Heart left ventricle (tissue), 16 donors: ENCODE results near the gene TMUB2. TPM values are rescaled to one million over a fixed set of nuclear protein-coding genes. Genes with fewer than 3 reads are reported as not detected.

Experiments
- ATAC-seq, 4 donors: fragments of 200-7000 bp; cut with Tn5 transposase; one replicate each; pipeline ENCODE4 v1.9.1; 2020 to 2022; ENCODE audit warnings: moderate library complexity in 4 of 4, mild to moderate bottlenecking in 3 of 4, moderate number of reproducible peaks in 1 of 4
- DNase-seq, 5 donors: peaks; one replicate each; pipeline ENCODE4 v3.0.0-alpha.2; 2020
- H3K27ac ChIP-seq, 12 donors: fragments of 200-600 bp; sonication (generic) in 4 of 12; one replicate each; pipeline versions ENCODE4 v1.5.0 to v1.8.0; 2016 to 2022; ENCODE audit warnings: mild to moderate bottlenecking in 2 of 12
- H3K27me3 ChIP-seq, 9 donors: fragments of 200-600 bp; sonication (generic) in 2 of 9; one replicate each; pipeline versions ENCODE4 v1.5.1 to v1.8.0; 2016 to 2022; ENCODE audit warnings: mild to moderate bottlenecking in 3 of 9
- H3K36me3 ChIP-seq, 9 donors: fragments of 200-600 bp; sonication (generic) in 2 of 9; one replicate each; pipeline versions ENCODE4 v1.5.0 to v1.8.0; 2018 to 2022; ENCODE audit warnings: mild to moderate bottlenecking in 2 of 9
- H3K4me1 ChIP-seq, 12 donors: fragments of 200-600 bp; sonication (generic) in 4 of 12; one replicate each; pipeline versions ENCODE4 v1.5.0 to v1.8.0; 2016 to 2022; ENCODE audit warnings: mild to moderate bottlenecking in 3 of 12
- H3K4me3 ChIP-seq, 12 donors: fragments of 200-600 bp; sonication (generic) in 4 of 12; one replicate each; pipeline versions ENCODE4 v1.5.0 to v1.8.0; 2017 to 2022; ENCODE audit warnings: mild to moderate bottlenecking in 9 of 12, moderate library complexity in 4 of 12
- H3K9me3 ChIP-seq, 12 donors: fragments of 200-600 bp; sonication (generic) in 4 of 12; one replicate each; pipeline versions ENCODE4 v1.5.0 to v1.8.0; 2016 to 2022; ENCODE audit warnings: mild to moderate bottlenecking in 1 of 12
- CTCF ChIP-seq, 12 donors: fragments of 200-600 bp; sonication (generic) in 4 of 12; IDR thresholded peaks; one replicate each; pipeline versions ENCODE4 v1.5.0 to v1.8.0; 2018 to 2022; ENCODE audit warnings: antibody characterized with exemption in 12 of 12, mild to moderate bottlenecking in 5 of 12
- POLR2A ChIP-seq, 2 donors: fragments of 450-650 bp; IDR thresholded peaks; one replicate each; pipeline ENCODE4 v1.6.1; 2017; ENCODE audit warnings: antibody characterized with exemption in 2 of 2, mild to moderate bottlenecking in 2 of 2, moderate library complexity in 2 of 2
- WGBS, 4 donors: extraction: QIAGEN DNeasy Blood & Tissue Kit in 2 of 4; methylation state at CpG; one replicate each; pipeline versions ENCODE4 v1.1.5 to v1.1.7; 2013 to 2018; 5-methylcytosine and 5-hydroxymethylcytosine counted together
- intact Hi-C, 10 donors: fragments of 100-400 bp; cut with DNase I; formaldehyde crosslinking; loops; one replicate each; pipeline versions ENCODE4 v1.11.1 to v1.14.2; 2022
- microRNA-seq, 4 donors: library from miRNA; unstranded; fragments of <30 nt; microRNA quantifications; one replicate each; pipeline versions ENCODE4 to v1.2.0, GENCODE V29; 2017 to 2020
- polyA plus RNA-seq, 2 donors: library from polyadenylated mRNA; stranded (reverse); fragments of 200-250 nt; gene quantifications; one replicate each; pipeline ENCODE4 v1.2.3, GENCODE V29; 2013
- total RNA-seq, 9 donors: library from RNA; depleted of rRNA in 2 of 9; stranded (reverse); fragments of >200 nt in 2 of 9; fragmentation: NEBNext Ultra II Directional in 3 of 9; extraction: Animal tissue kit (Norgen Biotek cat#: 25700) in 3 of 9; gene quantifications; one replicate each; pipeline versions ENCODE4 v1.1.0 to v1.2.4, GENCODE V29; 2016 to 2023
- donor health status: ischemic (EF 13 %, LVEDD 7.1; RV severe dilation, severe dysfunction).
- donor health status: healthy with polysubstance abuse.
- donor health status: DM: no; HTN: yes; CAD: no.
- donor health status: DM: no; HTN: no; CAD: no.
- donor health status: ischemic (EF 25% LVEDD 6.9; RV normal size, moderate dysfunction).
- donor health status: ischemic (EF 25% LVEDD 5.7; RV mildly dilated, moderate dysfunction).
- donor health status: healthy.
- donor health status: DM: yes; HTN: yes; CAD: no.
- donor health status: ischemic (EF 35%, LVEDD 5.7; RV mildly dilated, moderate dysfunction).
- donor health status: nonischemic (EF 11% LVEDD 7.7; RV severe dilation, severe dysfunction).
- donor health status: DM: yes; HTN: yes; CAD: no.
- donor health status: PGD.
- donor health status: ischemic (EF 29% LVEDD 5.4; RV normal size, mild dysfunction).
- donor health status: nonischemic (EF 23%, LVEDD 6.1; RV moderate dilation, normal function).

The TMUB2 gene
- total and polyA plus RNA-seq, 11 donors: 18.8 to 37.4 (median 24.7) TPM

- no peaks in the 10 kb centered on the region for H3K36me3 ChIP-seq
- intact Hi-C loops: no loop called here
- ATAC-seq (no peak), DNase-seq (no peak)
- 75 to 84% (median 78%) methylated on average over 6 of the region's 6 CpGs for WGBS, 4 donors
- peaks cover 0 to 8% (median under 1%) of the 10 kb centered on the region in 12 donors for H3K4me1 ChIP-seq
- H3K9me3 ChIP-seq: no peaks in the 10 kb centered on the region
- no peak overlapping the region for H3K4me3 ChIP-seq
- no peak for TF ChIP-seq POLR2A (IDR thresholded peaks at IDR 0.05)
- TF ChIP-seq CTCF (IDR thresholded peaks at IDR 0.05): no peak
- H3K27me3 ChIP-seq: no peaks in the 10 kb centered on the region
- no peak overlapping the region for H3K27ac ChIP-seq
Observed at GRCh38 chr17:44241106-44241624, 54.4 kb downstream of the TMUB2 start.

Small RNA genes lying within 50 kb of the gene (microRNA-seq; reads per million reads assigned to microRNA genes)
- 0 to 2.3 (median 0.30) reads per million in 4 donors for gene MIR6782

Other genes with a start within 250 kb of the TMUB2 start
- gene PPY, start 244.5 kb upstream of the TMUB2 start, total RNA-seq: not detected
- not detected for gene PPY, start 244.5 kb upstream of the TMUB2 start, polyA plus RNA-seq
- not detected for gene PYY, start 233.0 kb upstream of the TMUB2 start, total RNA-seq
- not detected for gene PYY, start 233.0 kb upstream of the TMUB2 start, polyA plus RNA-seq
- gene NAGS, start 182.3 kb upstream of the TMUB2 start, total RNA-seq: 1 to 10 TPM in 3 of 9 donors, under 1 TPM in 6; 0.20 to 1.2 (median 0.37) TPM
- 1 to 10 TPM in 1 of 2 donors, under 1 TPM in 1; 0.57 to 1.2 TPM for gene NAGS, start 182.3 kb upstream of the TMUB2 start, polyA plus RNA-seq
- 10 to 100 TPM; 13.4 to 22.1 (median 19.3) TPM for gene TMEM101, start 172.0 kb upstream of the TMUB2 start, total RNA-seq
- 10 to 100 TPM; 16.7 to 31.1 TPM for gene TMEM101, start 172.0 kb upstream of the TMUB2 start, polyA plus RNA-seq
- gene LSM12, start 120.3 kb upstream of the TMUB2 start, total RNA-seq: 10 to 100 TPM; 38.4 to 55.6 (median 44.1) TPM
- 10 to 100 TPM; 30.8 to 41.2 TPM for gene LSM12, start 120.3 kb upstream of the TMUB2 start, polyA plus RNA-seq
- 10 to 100 TPM; 28.5 to 46.5 (median 36.6) TPM for gene G6PC3, start 116.2 kb upstream of the TMUB2 start, total RNA-seq
- gene G6PC3, start 116.2 kb upstream of the TMUB2 start, polyA plus RNA-seq: 10 to 100 TPM; 52.4 to 75.1 TPM
- gene HDAC5, start 63.3 kb upstream of the TMUB2 start, total RNA-seq: 100 to 1,000 TPM in 2 of 9 donors, 10 to 100 TPM in 7; 54.6 to 283 (median 70.1) TPM
- gene HDAC5, start 63.3 kb upstream of the TMUB2 start, polyA plus RNA-seq: 10 to 100 TPM; 64.2 to 91.0 TPM
- 1 to 10 TPM in 4 of 9 donors, under 1 TPM in 5; 0.47 to 5.8 (median 0.84) TPM for gene HROB, start 45.0 kb upstream of the TMUB2 start, total RNA-seq
- under 1 TPM; 0.34 to 0.42 TPM for gene HROB, start 45.0 kb upstream of the TMUB2 start, polyA plus RNA-seq
- 10 to 100 TPM in 7 of 9 donors, 1 to 10 TPM in 2; 7.7 to 71.1 (median 13.8) TPM for gene ASB16, start 16.3 kb upstream of the TMUB2 start, total RNA-seq
- gene ASB16, start 16.3 kb upstream of the TMUB2 start, polyA plus RNA-seq: 1 to 10 TPM; 1.5 to 5.1 TPM
- gene ATXN7L3, start 12.9 kb downstream of the TMUB2 start, total RNA-seq: 10 to 100 TPM; 24.1 to 51.9 (median 35.3) TPM
- 10 to 100 TPM; 24.3 to 54.4 TPM for gene ATXN7L3, start 12.9 kb downstream of the TMUB2 start, polyA plus RNA-seq
- 10 to 100 TPM; 33.1 to 61.2 (median 44.2) TPM for gene UBTF, start 32.7 kb downstream of the TMUB2 start, total RNA-seq
- gene UBTF, start 32.7 kb downstream of the TMUB2 start, polyA plus RNA-seq: 10 to 100 TPM; 34.1 to 41.6 TPM
- gene SLC4A1, start 81.2 kb downstream of the TMUB2 start, total RNA-seq: 1 to 10 TPM in 1 of 9 donors, under 1 TPM in 7, not detected in 1; 0.29 to 3.3 (median 0.61) TPM
- gene SLC4A1, start 81.2 kb downstream of the TMUB2 start, polyA plus RNA-seq: under 1 TPM in 1 of 2 donors, not detected in 1; 0.03 TPM
- 1 to 10 TPM in 2 of 9 donors, under 1 TPM in 6, not detected in 1; 0.27 to 1.3 (median 0.57) TPM for gene RUNDC3A, start 121.6 kb downstream of the TMUB2 start, total RNA-seq
- under 1 TPM; 0.19 to 0.57 TPM for gene RUNDC3A, start 121.6 kb downstream of the TMUB2 start, polyA plus RNA-seq
- gene SLC25A39, start 137.9 kb downstream of the TMUB2 start, total RNA-seq: 10 to 100 TPM; 37.2 to 78.5 (median 49.7) TPM
- gene SLC25A39, start 137.9 kb downstream of the TMUB2 start, polyA plus RNA-seq: 10 to 100 TPM; 60.2 to 96.0 TPM
- gene GRN, start 158.3 kb downstream of the TMUB2 start, total RNA-seq: 100 to 1,000 TPM in 8 of 9 donors, 10 to 100 TPM in 1; 94.8 to 451 (median 196) TPM
- 100 to 1,000 TPM in 1 of 2 donors, 10 to 100 TPM in 1; 44.6 to 105 TPM for gene GRN, start 158.3 kb downstream of the TMUB2 start, polyA plus RNA-seq
- gene FAM171A2, start 176.9 kb downstream of the TMUB2 start, total RNA-seq: 1 to 10 TPM in 3 of 9 donors, under 1 TPM in 6; 0.40 to 2.1 (median 0.87) TPM
- gene FAM171A2, start 176.9 kb downstream of the TMUB2 start, polyA plus RNA-seq: under 1 TPM; 0.42 to 0.51 TPM
- 1 to 10 TPM in 2 of 9 donors, under 1 TPM in 7; 0.16 to 1.8 (median 0.37) TPM for gene ITGA2B, start 202.7 kb downstream of the TMUB2 start, total RNA-seq
- under 1 TPM; 0.22 to 0.34 TPM for gene ITGA2B, start 202.7 kb downstream of the TMUB2 start, polyA plus RNA-seq